HG03159 (cell line): ENCODE data around the gene AFAP1.
"Not testable (repeated sequence)": the region's sequence is repeated elsewhere in the genome, so short reads cannot be mapped to it uniquely, and the experiment has no call there.

Source experiments
- ATAC-seq: cut with Tn5 transposase; IDR thresholded peaks from one replicate; pipeline ENCODE4 v1.9.1; 2021; ENCODE audit warnings: mild to moderate bottlenecking, moderate library complexity; ENCODE audit not compliant: unreplicated experiment

AFAP1 gene

GRCh38 chr4:7918187-7918586 is 21.5 kb downstream of the AFAP1 start:
- ATAC-seq: not testable (repeated sequence)

- ATAC-seq: no peak
Measured at GRCh38 chr4:7917669-7918068, 22.0 kb downstream of the AFAP1 start.

- no peak for ATAC-seq
Measured at GRCh38 chr4:7915875-7916242, 23.8 kb downstream of the AFAP1 start.

- no peak for ATAC-seq
Measured at GRCh38 chr4:7912826-7913225, 26.8 kb downstream of the AFAP1 start.

GRCh38 chr4:7910952-7911578 is 28.6 kb downstream of the AFAP1 start:
- ATAC-seq: no peak

- no peak for ATAC-seq
Measured at GRCh38 chr4:7910263-7910896, 29.3 kb downstream of the AFAP1 start.

- no peak for ATAC-seq
Measured at GRCh38 chr4:7909463-7910262, 30.0 kb downstream of the AFAP1 start.

- ATAC-seq: no peak
Measured at GRCh38 chr4:7908668-7909067, 31.0 kb downstream of the AFAP1 start.

GRCh38 chr4:7907142-7907541 is 32.5 kb downstream of the AFAP1 start:
- no peak for ATAC-seq

- no peak for ATAC-seq
Measured at GRCh38 chr4:7906171-7906701, 33.4 kb downstream of the AFAP1 start.

GRCh38 chr4:7904952-7905915 is 34.4 kb downstream of the AFAP1 start:
- ATAC-seq: no peak

GRCh38 chr4:7903791-7904516 is 35.7 kb downstream of the AFAP1 start:
- ATAC-seq: no peak

- ATAC-seq: no peak
Measured at GRCh38 chr4:7902826-7903225, 36.8 kb downstream of the AFAP1 start.

- no peak for ATAC-seq
Measured at GRCh38 chr4:7902101-7902553, 37.5 kb downstream of the AFAP1 start.

GRCh38 chr4:7901311-7901885 is 38.3 kb downstream of the AFAP1 start:
- no peak for ATAC-seq

GRCh38 chr4:7900334-7900909 is 39.2 kb downstream of the AFAP1 start:
- ATAC-seq: no peak

GRCh38 chr4:7899184-7899869 is 40.3 kb downstream of the AFAP1 start:
- ATAC-seq: no peak

GRCh38 chr4:7898385-7898784 is 41.3 kb downstream of the AFAP1 start:
- no peak for ATAC-seq

- no peak for ATAC-seq
Measured at GRCh38 chr4:7897811-7898210, 41.9 kb downstream of the AFAP1 start.
